T-helper 1 cell (primary cell): ENCODE data around the gene FRMD3.

Experiments used
- DNase-seq, 5 donors: peaks; one replicate each; pipeline ENCODE4 v3.0.0-alpha.2; 2012 to 2020

Gene FRMD3

GRCh38 chr9:83472221-83472665 is 66.0 kb downstream of the FRMD3 start:
- no peak for DNase-seq

- no peak for DNase-seq
Observed at GRCh38 chr9:83471241-83471640, 67.0 kb downstream of the FRMD3 start.

- no peak for DNase-seq
Observed at GRCh38 chr9:83469722-83470121, 68.5 kb downstream of the FRMD3 start.

GRCh38 chr9:83468821-83469220 is 69.4 kb downstream of the FRMD3 start:
- no peak for DNase-seq

GRCh38 chr9:83466877-83467276 is 71.3 kb downstream of the FRMD3 start:
- no peak for DNase-seq

GRCh38 chr9:83466351-83466750 is 71.8 kb downstream of the FRMD3 start:
- no peak for DNase-seq

- DNase-seq = no peak
Observed at GRCh38 chr9:83459830-83460229, 78.4 kb downstream of the FRMD3 start.

GRCh38 chr9:83458530-83458929 is 79.7 kb downstream of the FRMD3 start:
- DNase-seq = no peak

GRCh38 chr9:83457005-83457404 is 81.2 kb downstream of the FRMD3 start:
- DNase-seq = no peak

- DNase-seq = no peak
Observed at GRCh38 chr9:83456226-83456625, 82.0 kb downstream of the FRMD3 start.

GRCh38 chr9:83454076-83454475 is 84.1 kb downstream of the FRMD3 start:
- DNase-seq = no peak

- no peak for DNase-seq
Observed at GRCh38 chr9:83451308-83451707, 86.9 kb downstream of the FRMD3 start.

GRCh38 chr9:83449983-83450382 is 88.2 kb downstream of the FRMD3 start:
- DNase-seq = no peak

GRCh38 chr9:83449166-83449565 is 89.0 kb downstream of the FRMD3 start:
- DNase-seq = no peak

- DNase-seq = no peak
Observed at GRCh38 chr9:83448626-83449025, 89.6 kb downstream of the FRMD3 start.

- no peak for DNase-seq
Observed at GRCh38 chr9:83447351-83447750, 90.8 kb downstream of the FRMD3 start.

- DNase-seq = no peak
Observed at GRCh38 chr9:83445703-83446265, 92.4 kb downstream of the FRMD3 start.

GRCh38 chr9:83444110-83444509 is 94.1 kb downstream of the FRMD3 start:
- DNase-seq = no peak

GRCh38 chr9:83441390-83441789 is 96.8 kb downstream of the FRMD3 start:
- DNase-seq = no peak

GRCh38 chr9:83440641-83441040 is 97.6 kb downstream of the FRMD3 start:
- DNase-seq = no peak

- no peak for DNase-seq
Observed at GRCh38 chr9:83435301-83435700, 102.9 kb downstream of the FRMD3 start.

GRCh38 chr9:83434254-83434653 is 103.9 kb downstream of the FRMD3 start:
- DNase-seq = no peak

GRCh38 chr9:83433846-83434245 is 104.4 kb downstream of the FRMD3 start:
- DNase-seq = no peak

- DNase-seq = no peak
Observed at GRCh38 chr9:83432877-83433550, 105.2 kb downstream of the FRMD3 start.

GRCh38 chr9:83432104-83432627 is 106.0 kb downstream of the FRMD3 start:
- DNase-seq = no peak
